ENCODE results near the gene BAHD1. TPM values are rescaled to one million over a fixed set of nuclear protein-coding genes. Genes with fewer than 3 reads are reported as not detected.
A peak's percentile ranks its signal among the peaks of the same experiment; 100 is the strongest.

BAHD1 gene
- polyA plus RNA-seq, 1 of the 3 experiments (the other 2 are of a cell fraction), result 5.5 TPM

DNA sequence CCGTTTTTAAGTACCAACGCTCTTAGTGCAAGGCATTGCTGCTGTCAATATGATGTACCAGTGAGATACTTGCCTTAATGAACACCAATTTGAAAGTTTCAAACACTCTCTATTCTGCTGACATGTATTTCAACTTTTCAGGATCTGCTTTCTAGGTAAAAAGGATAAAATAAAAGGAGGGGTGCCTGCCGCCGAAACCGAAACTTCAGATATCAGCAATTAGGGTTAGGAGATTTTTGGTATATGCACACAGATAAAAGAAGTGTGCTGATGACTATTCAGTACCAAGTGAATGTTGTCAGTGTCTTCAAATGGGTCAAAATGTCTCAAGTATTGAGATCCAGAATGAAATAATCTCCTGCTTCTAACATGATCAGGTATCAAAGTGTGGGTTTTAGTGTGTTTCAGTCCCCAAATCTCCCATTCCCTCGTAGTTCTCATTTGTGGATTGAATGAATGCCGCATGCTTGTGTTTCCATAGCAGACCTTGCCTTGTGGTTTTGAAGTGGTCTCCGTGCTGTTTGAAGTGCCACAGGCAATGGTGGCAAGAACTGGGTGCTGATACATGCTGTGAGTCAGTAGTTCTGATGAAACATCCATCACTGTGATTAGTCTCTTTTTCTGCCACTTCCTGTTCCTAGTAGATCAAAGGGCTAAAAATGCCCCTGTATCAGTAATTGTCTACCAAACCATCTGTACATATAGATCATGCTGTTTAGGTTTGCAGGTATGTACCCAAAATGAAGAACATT, 52.5 kb downstream of the BAHD1 start:
- H3K36me3 ChIP-seq (replicated peaks in 1 of 2; ENCODE audit: control insufficient read depth in 1 of 2, insufficient read depth in 2 of 2, low read length in 1 of 2), result no peaks in the 10 kb centered on the region
- no peak overlapping the region for H3K4me3 ChIP-seq (ENCODE audit: low read depth in 2 of 2, low read length in 1 of 2)
- no peaks in the 10 kb centered on the region for H4K20me1 ChIP-seq (ENCODE audit: insufficient read depth)
- no peaks in the 10 kb centered on the region for H3F3A ChIP-seq (replicated peaks; ENCODE audit: insufficient read depth)
- WGBS (ENCODE audit: low lambda C conversion rate), result 83% methylated on average over 7 of the region's 8 CpGs
- H3K79me2 ChIP-seq (ENCODE audit: insufficient read depth), result no peaks in the 10 kb centered on the region
- no peaks in the 10 kb centered on the region for H3K27me3 ChIP-seq (ENCODE audit: insufficient read depth)
- no peaks in the 10 kb centered on the region for H3K9me2 ChIP-seq
- TF ChIP-seq MAX (IDR thresholded peaks at IDR 0.05; ENCODE audit: low read depth), result no peak
- TF ChIP-seq FOXJ3 (CRISPR knock-in tag; IDR thresholded peaks at IDR 0.05), result no peak
- TF ChIP-seq SMC3 (IDR thresholded peaks at IDR 0.05; ENCODE audit: low read depth, low read length), result no peak
- TF ChIP-seq JUND (IDR thresholded peaks at IDR 0.05), result no peak
- TF ChIP-seq, protein P1, sequence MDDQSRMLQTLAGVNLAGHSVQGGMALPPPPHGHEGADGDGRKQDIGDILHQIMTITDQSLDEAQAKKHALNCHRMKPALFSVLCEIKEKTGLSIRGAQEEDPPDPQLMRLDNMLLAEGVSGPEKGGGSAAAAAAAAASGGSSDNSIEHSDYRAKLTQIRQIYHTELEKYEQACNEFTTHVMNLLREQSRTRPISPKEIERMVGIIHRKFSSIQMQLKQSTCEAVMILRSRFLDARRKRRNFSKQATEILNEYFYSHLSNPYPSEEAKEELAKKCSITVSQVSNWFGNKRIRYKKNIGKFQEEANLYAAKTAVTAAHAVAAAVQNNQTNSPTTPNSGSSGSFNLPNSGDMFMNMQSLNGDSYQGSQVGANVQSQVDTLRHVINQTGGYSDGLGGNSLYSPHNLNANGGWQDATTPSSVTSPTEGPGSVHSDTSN (IDR thresholded peaks at IDR 0.05), result 0 out of 2 replicates have a peak, but pooled peaks have one; percentile 9
- no peak for TF ChIP-seq SIN3A (IDR thresholded peaks at IDR 0.05; ENCODE audit: borderline replicate concordance, low read depth, low read length)
- TF ChIP-seq FOXM1 (IDR thresholded peaks at IDR 0.05; ENCODE audit: low read depth), result no peak
- H3K9ac ChIP-seq, result no peak overlapping the region
- H3K4me2 ChIP-seq, result no peak overlapping the region
- no peak overlapping the region for H2AFZ ChIP-seq (ENCODE audit: low read depth)
- H3K9me3 ChIP-seq, result no peaks in the 10 kb centered on the region
- ChIA-PET CTCF (interaction anchor here (0.7 kb wide), 1 partner anchor 1104 kb away, joined by 4 read pairs; no protein-coding TSS in a partner anchor), POLR2A (no interaction called here)
- H3K4me1 ChIP-seq (ENCODE audit: control insufficient read depth in 1 of 2, insufficient read depth in 2 of 2, low read depth in 1 of 2, low read length in 1 of 2), result no peaks in the 10 kb centered on the region
- no peak overlapping the region for H3K27ac ChIP-seq (ENCODE audit: low read depth in 2 of 2, low read length in 1 of 2)
- no peak for DNase-seq

GRCh38 chr15:40495516-40495915, 54.8 kb downstream of the BAHD1 start:
- Histone ChIP-seq H3K36me3 (replicated peaks in 1 of 2; ENCODE audit: control insufficient read depth in 1 of 2, insufficient read depth in 2 of 2, low read length in 1 of 2) (no peaks in the 10 kb centered on the region), H3K79me2 (ENCODE audit: insufficient read depth) (no peaks in the 10 kb centered on the region), H3K4me2 (no peak overlapping the region), H3K9me3 (no peaks in the 10 kb centered on the region), H3K9ac (no peak overlapping the region), H3F3A (replicated peaks; ENCODE audit: insufficient read depth) (peaks cover 9% of the 10 kb centered on the region), H3K4me3 (ENCODE audit: low read depth in 2 of 2, low read length in 1 of 2) (no peak overlapping the region), H4K20me1 (ENCODE audit: insufficient read depth) (no peaks in the 10 kb centered on the region), H3K9me2 (no peaks in the 10 kb centered on the region), H3K27ac (ENCODE audit: low read depth in 2 of 2, low read length in 1 of 2) (no peak overlapping the region), H2AFZ (ENCODE audit: low read depth) (no peak overlapping the region), H3K27me3 (ENCODE audit: insufficient read depth) (no peaks in the 10 kb centered on the region), H3K4me1 (ENCODE audit: control insufficient read depth in 1 of 2, insufficient read depth in 2 of 2, low read depth in 1 of 2, low read length in 1 of 2) (peaks cover 0 to 6% of the 10 kb centered on the region in 2 experiments; a peak in 2 of 4 replicates)
- WGBS (ENCODE audit: low lambda C conversion rate), result 95% methylated on average over 2 of the region's 2 CpGs
- TF ChIP-seq RCOR1 (IDR thresholded peaks at IDR 0.05; ENCODE audit: low read length), result no peak
- no peak for TF ChIP-seq SMC3 (IDR thresholded peaks at IDR 0.05; ENCODE audit: low read depth, low read length)
- TF ChIP-seq CHD2 (IDR thresholded peaks at IDR 0.05; ENCODE audit: low read length, partially characterized antibody), result no peak
- TF ChIP-seq TEAD4 (IDR thresholded peaks at IDR 0.05; ENCODE audit: borderline replicate concordance, insufficient read depth), result no peak
- no peak for TF ChIP-seq TCF12 (IDR thresholded peaks at IDR 0.05)
- TF ChIP-seq SIN3A (IDR thresholded peaks at IDR 0.05; ENCODE audit: borderline replicate concordance, low read depth, low read length), result no peak
- TF ChIP-seq GATA2 (CRISPR knock-in tag; IDR thresholded peaks at IDR 0.05), result no peak
- DNase-seq, result no peak
- POLR2A ChIA-PET, result no interaction called here
- CTCF ChIA-PET, result no interaction called here
